Right lobe of liver (tissue), 6 donors: Measurements from ENCODE around the gene NIFK. TPM values are rescaled to one million over a fixed set of nuclear protein-coding genes. Genes with fewer than 3 reads are reported as not detected.

ENCODE experiments used
- ATAC-seq, 4 donors: fragments of 200-7000 bp; cut with Tn5 transposase; one replicate each; pipeline ENCODE4 v1.9.1; 2020; ENCODE audit warnings: mild to moderate bottlenecking in 4 of 4, moderate library complexity in 4 of 4
- DNase-seq, 3 donors: peaks; one replicate each; pipeline ENCODE4 v3.0.0-alpha.2; 2020
- H3K27ac ChIP-seq, 3 donors: fragments of 200-600 bp; one replicate each; pipeline ENCODE4 v1.8.0; 2022
- H3K27me3 ChIP-seq, 2 donors: fragments of 200-600 bp; one replicate each; pipeline ENCODE4 v1.8.0; 2022
- H3K36me3 ChIP-seq, 4 donors: fragments of 200-600 bp; sonication (generic) in 1 of 4; one replicate each; pipeline versions ENCODE4 v1.5.1 to v1.8.0; 2017 to 2022; ENCODE audit warnings: control low read depth in 1 of 4
- H3K4me1 ChIP-seq, 4 donors: fragments of 200-600 bp; sonication (generic) in 1 of 4; one replicate each; pipeline versions ENCODE4 v1.5.1 to v1.8.0; 2017 to 2022; ENCODE audit warnings: control low read depth in 1 of 4
- H3K4me3 ChIP-seq, 3 donors: fragments of 200-600 bp; one replicate each; pipeline ENCODE4 v1.8.0; 2022
- H3K9me3 ChIP-seq, 4 donors: fragments of 200-600 bp; sonication (generic) in 1 of 4; one replicate each; pipeline versions ENCODE4 v1.5.1 to v1.8.0; 2017 to 2022; ENCODE audit warnings: control low read depth in 1 of 4
- POLR2A ChIP-seq: fragments of 450-650 bp; IDR thresholded peaks from one replicate; pipeline ENCODE4 v1.6.1; 2017; ENCODE audit warnings: antibody characterized with exemption, mild to moderate bottlenecking
- WGBS: methylation state at CpG from one replicate; pipeline ENCODE4 v1.1.6; 2018; ENCODE audit warnings: low coverage, low lambda C conversion rate; ENCODE audit not compliant: insufficient coverage; ENCODE audit errors: missing lambda C conversion rate; 5-methylcytosine and 5-hydroxymethylcytosine counted together
- intact Hi-C, 2 donors: fragments of 100-400 bp; cut with DNase I; formaldehyde crosslinking; loops; one replicate each; pipeline versions ENCODE4 v1.11.2 to v1.14.1; 2022
- total RNA-seq, 6 experiments: library from RNA; depleted of rRNA in 2 of 6; stranded (reverse); fragments of >200 nt in 2 of 6; fragmentation: NEBNext Ultra II Directional in 3 of 6; extraction: Animal tissue kit (Norgen Biotek cat#: 25700) in 3 of 6; gene quantifications; one replicate each; pipeline versions ENCODE4 v1.1.0 to v1.2.4, GENCODE V29; 2016 to 2023
- TF ChIP-seq, protein P1 (sequence below), 4 donors: fragments of 200-600 bp in 3 of 4; fragments of 450-650 bp in 1 of 4; IDR thresholded peaks; one replicate each; pipeline versions ENCODE4 v1.5.1 to v1.8.0; 2016 to 2022; ENCODE audit warnings: antibody characterized with exemption in 4 of 4, mild to moderate bottlenecking in 2 of 4
- donor health status: DM: no; HTN: yes; CAD: no.
- donor health status: DM: no; HTN: no; CAD: no.
- donor health status: DM: no; HTN: no; CAD: no.
- donor health status: DM: no; HTN: yes; CAD: no.
- donor health status: DM: no; HTN: yes; CAD: no.

Gene NIFK
- total RNA-seq, 6 experiments from 2014 or later: 13.9 to 37.7 (median 27.2) TPM

DNA sequence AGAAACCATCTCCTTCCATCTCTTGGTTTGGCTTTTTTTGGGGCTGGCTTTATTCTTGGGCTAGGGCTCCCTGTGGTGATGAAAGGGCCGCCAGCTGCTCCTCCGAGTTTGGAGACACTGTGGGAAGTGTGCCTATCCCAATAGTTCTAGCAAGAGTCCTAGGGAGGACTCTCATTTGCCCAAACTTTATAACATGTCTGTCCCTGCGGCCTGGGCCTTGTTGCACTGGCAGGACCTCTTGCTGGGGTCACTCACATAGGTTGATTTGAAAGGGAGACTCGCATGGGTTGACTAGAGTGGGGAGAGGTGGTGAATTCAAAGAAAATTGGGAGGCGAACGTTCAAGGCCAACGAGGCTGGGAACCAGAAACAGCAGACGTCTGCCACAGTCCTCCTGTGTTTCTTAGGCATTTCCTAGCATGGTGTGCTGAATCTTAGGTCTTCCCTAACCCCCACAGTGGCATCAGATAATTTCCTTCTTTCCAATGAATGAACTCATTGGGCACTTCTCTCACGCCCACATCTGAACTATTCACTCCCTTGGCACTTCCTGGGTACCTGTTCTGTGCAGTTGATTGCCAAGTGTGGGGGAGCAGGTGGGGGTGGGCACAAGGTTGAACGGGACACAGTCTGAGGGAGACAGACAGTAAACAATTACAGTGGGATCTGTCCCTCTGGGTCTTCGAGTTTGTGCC lies 26.8 kb downstream of the NIFK start:
- Histone ChIP-seq H3K27me3 (no peaks in the 10 kb centered on the region), H3K36me3 (no peaks in the 10 kb centered on the region), H3K9me3 (no peaks in the 10 kb centered on the region), H3K4me1 (no peaks in the 10 kb centered on the region), H3K4me3 (no peak overlapping the region), H3K27ac (no peak overlapping the region)
- WGBS: 61% methylated on average over 9 of the region's 11 CpGs
- peak in 1 of 3 donors; percentile 17 for DNase-seq
- intact Hi-C loops: loop anchor here in 1 of 2 donors (10.0 kb wide), 1 partner anchor 175 kb away; the partner anchor contains the start of gene RNU4ATAC
- TF ChIP-seq POLR2A: no peak
- TF ChIP-seq, protein P1, sequence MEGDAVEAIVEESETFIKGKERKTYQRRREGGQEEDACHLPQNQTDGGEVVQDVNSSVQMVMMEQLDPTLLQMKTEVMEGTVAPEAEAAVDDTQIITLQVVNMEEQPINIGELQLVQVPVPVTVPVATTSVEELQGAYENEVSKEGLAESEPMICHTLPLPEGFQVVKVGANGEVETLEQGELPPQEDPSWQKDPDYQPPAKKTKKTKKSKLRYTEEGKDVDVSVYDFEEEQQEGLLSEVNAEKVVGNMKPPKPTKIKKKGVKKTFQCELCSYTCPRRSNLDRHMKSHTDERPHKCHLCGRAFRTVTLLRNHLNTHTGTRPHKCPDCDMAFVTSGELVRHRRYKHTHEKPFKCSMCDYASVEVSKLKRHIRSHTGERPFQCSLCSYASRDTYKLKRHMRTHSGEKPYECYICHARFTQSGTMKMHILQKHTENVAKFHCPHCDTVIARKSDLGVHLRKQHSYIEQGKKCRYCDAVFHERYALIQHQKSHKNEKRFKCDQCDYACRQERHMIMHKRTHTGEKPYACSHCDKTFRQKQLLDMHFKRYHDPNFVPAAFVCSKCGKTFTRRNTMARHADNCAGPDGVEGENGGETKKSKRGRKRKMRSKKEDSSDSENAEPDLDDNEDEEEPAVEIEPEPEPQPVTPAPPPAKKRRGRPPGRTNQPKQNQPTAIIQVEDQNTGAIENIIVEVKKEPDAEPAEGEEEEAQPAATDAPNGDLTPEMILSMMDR (IDR thresholded peaks at IDR 0.05): no peak
- no peak for ATAC-seq

DNA sequence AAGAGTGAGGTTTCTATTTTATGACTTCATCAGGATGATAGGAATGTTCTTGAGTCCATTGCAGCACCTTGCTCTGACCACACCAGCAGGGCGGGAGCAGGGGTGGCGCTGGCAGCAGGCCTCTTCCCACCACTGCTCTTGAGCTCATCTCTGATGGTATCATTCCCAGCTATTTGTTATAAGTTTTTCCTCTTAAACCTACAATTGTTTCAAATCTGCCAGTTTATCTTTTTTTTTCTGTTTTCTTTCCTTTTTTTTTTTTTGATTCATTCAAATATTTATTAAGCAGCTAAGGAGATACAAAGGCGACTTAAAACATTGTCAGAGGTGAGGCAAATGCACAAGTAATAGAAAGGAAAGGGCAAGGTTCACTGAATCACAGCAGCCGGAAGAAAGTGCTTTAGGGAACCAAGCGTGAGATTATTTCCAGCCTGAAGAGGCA lies 28.7 kb downstream of the NIFK start:
- DNase-seq (peak in 1 of 3 donors; percentile 37), ATAC-seq (peak in 2 of 4 donors; percentile 30 to 60)
- Histone ChIP-seq H3K36me3 (no peaks in the 10 kb centered on the region), H3K4me3 (no peak overlapping the region), H3K27ac (no peak overlapping the region), H3K9me3 (no peaks in the 10 kb centered on the region), H3K4me1 (no peaks in the 10 kb centered on the region), H3K27me3 (no peaks in the 10 kb centered on the region)
- intact Hi-C loops: no loop called here
- 45% methylated on average over 5 of the region's 5 CpGs for WGBS
- TF ChIP-seq, protein P1 (IDR thresholded peaks at IDR 0.05): no peak
- no peak for TF ChIP-seq POLR2A

DNA sequence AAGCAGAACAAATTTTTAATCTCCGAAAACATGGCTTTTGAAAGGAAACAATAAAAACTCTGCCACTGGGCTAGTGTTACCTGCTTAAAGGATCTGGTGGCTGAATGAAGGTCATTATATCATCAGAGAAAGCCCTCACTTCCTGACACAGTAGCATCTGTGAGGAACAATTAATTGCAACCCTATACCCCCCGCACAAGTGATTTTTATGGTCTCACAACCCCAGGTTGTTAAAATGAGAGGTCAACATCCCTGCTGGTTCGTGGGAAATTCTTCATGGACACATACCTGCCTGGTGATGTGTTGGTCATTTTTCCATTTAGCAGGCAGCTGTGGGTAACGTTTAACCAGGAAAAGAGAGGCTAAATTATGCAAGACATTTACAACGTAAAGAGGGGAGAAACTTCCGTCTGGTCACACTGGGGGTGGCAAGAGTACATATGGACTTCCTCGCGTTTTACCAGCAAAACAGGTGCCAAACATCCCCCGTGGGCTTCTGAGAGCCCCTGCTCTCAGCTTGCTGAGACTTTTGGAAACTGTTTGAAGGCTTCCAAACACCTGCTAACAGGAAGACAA lies 29.2 kb downstream of the NIFK start:
- H3K36me3 ChIP-seq: no peaks in the 10 kb centered on the region
- 41% methylated on average over 7 of the region's 9 CpGs for WGBS
- ATAC-seq (peak in 2 of 4 donors; percentile 24 to 79), DNase-seq (no peak)
- H3K4me3 ChIP-seq: no peak overlapping the region
- no peaks in the 10 kb centered on the region for H3K27me3 ChIP-seq
- intact Hi-C loops: no loop called here
- TF ChIP-seq, protein P1 (IDR thresholded peaks at IDR 0.05): no peak
- TF ChIP-seq POLR2A: no peak
- no peaks in the 10 kb centered on the region for H3K9me3 ChIP-seq
- H3K4me1 ChIP-seq: no peaks in the 10 kb centered on the region
- peak overlapping the region in 1 of 3 donors; percentile 18 for H3K27ac ChIP-seq

DNA sequence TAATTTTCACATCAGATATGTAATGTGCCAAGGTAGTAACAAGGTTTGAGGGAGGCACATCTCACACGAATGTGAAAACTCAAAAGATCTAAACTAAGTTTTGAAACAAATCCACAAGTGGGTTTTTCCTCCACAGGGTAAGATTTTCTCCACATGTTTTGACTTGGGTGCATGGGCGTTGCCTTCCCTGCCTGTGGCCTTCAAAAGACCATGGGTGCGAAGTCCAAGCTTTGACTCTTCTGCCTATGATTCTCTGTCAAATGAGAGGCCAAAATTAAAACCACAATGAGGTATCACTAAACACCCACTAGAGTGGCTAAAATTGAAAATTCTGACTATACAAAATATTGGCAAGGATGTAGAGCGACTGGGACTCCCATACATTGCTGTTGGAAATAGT lies 30.7 kb downstream of the NIFK start:
- no peaks in the 10 kb centered on the region for H3K9me3 ChIP-seq
- no peak overlapping the region for H3K4me3 ChIP-seq
- no peak overlapping the region for H3K27ac ChIP-seq
- no peaks in the 10 kb centered on the region for H3K36me3 ChIP-seq
- 81% methylated on average over 4 of the region's 4 CpGs for WGBS
- intact Hi-C loops: no loop called here
- H3K27me3 ChIP-seq: no peaks in the 10 kb centered on the region
- no peak for ATAC-seq
- DNase-seq: no peak
- no peaks in the 10 kb centered on the region for H3K4me1 ChIP-seq
- TF ChIP-seq POLR2A: no peak
- TF ChIP-seq, protein P1 (IDR thresholded peaks at IDR 0.05): no peak
